ENCODE results near the gene GNAQ. TPM values are rescaled to one million over a fixed set of nuclear protein-coding genes. Genes with fewer than 3 reads are reported as not detected.

The GNAQ gene
- total RNA-seq, 1 experiment from 2014 or later: 0.51 TPM

- BruUV-seq (replicated peaks): no TSS peak
Measured at GRCh38 chr9:77798140-77798539, 233.5 kb downstream of the GNAQ start.

GRCh38 chr9:77794985-77795384 is 236.6 kb downstream of the GNAQ start:
- POLR2A ChIA-PET (ENCODE audit: unreplicated experiment): no interaction called here
- intact Hi-C loops (cut with micrococcal nuclease): loop anchor here (5.0 kb wide), 1 partner anchor 47 kb away; no protein-coding TSS in a partner anchor
- H3K27me3 ChIP-seq (ENCODE audit: low read length): no peaks in the 10 kb centered on the region
- ATAC-seq (no peak), DNase-seq (no peak)
- no peak overlapping the region for H2AFZ ChIP-seq (ENCODE audit: low read length)
- H4K20me1 ChIP-seq (ENCODE audit: low read length): no peaks in the 10 kb centered on the region
- H3K79me2 ChIP-seq (ENCODE audit: low read length): no peaks in the 10 kb centered on the region
- no peaks in the 10 kb centered on the region for H3F3A ChIP-seq (ENCODE audit: low read length, unreplicated experiment)
- peaks cover 12% of the 10 kb centered on the region for H3K4me1 ChIP-seq (ENCODE audit: insufficient read depth, low read length)
- no peak for TF ChIP-seq CTCF (conservative IDR thresholded peaks at IDR 0.05; ENCODE audit: low read depth, low read length)
- no peak overlapping the region for H3K9ac ChIP-seq (ENCODE audit: low read length)
- H3K9me3 ChIP-seq (ENCODE audit: low read length): no peaks in the 10 kb centered on the region
- no peak overlapping the region for H3K27ac ChIP-seq (ENCODE audit: low read length)
- no peaks in the 10 kb centered on the region for H3K9me2 ChIP-seq (replicated peaks; ENCODE audit: low read length)
- H3K36me3 ChIP-seq (ENCODE audit: low read depth, low read length): no peaks in the 10 kb centered on the region
- BruUV-seq (replicated peaks): no TSS peak
- no peak overlapping the region for H3K4me3 ChIP-seq (ENCODE audit: low read length)
- no peak overlapping the region for H3K4me2 ChIP-seq (ENCODE audit: low read length)
- CTCF ChIA-PET: no interaction called here

More at GRCh38 chr9:77798140-77798539, 233.5 kb downstream of the GNAQ start:
- Histone ChIP-seq H3F3A (ENCODE audit: low read length, unreplicated experiment) (no peaks in the 10 kb centered on the region), H3K9ac (ENCODE audit: low read length) (no peak overlapping the region), H2AFZ (ENCODE audit: low read length) (no peak overlapping the region), H3K27me3 (ENCODE audit: low read length) (no peaks in the 10 kb centered on the region), H4K20me1 (ENCODE audit: low read length) (no peaks in the 10 kb centered on the region), H3K4me2 (ENCODE audit: low read length) (no peak overlapping the region), H3K4me3 (ENCODE audit: low read length) (no peak overlapping the region), H3K9me3 (ENCODE audit: low read length) (no peaks in the 10 kb centered on the region), H3K36me3 (ENCODE audit: low read depth, low read length) (no peaks in the 10 kb centered on the region), H3K9me2 (replicated peaks; ENCODE audit: low read length) (no peaks in the 10 kb centered on the region), H3K4me1 (ENCODE audit: insufficient read depth, low read length) (peaks cover 12% of the 10 kb centered on the region), H3K27ac (ENCODE audit: low read length) (no peak overlapping the region), H3K79me2 (ENCODE audit: low read length) (no peaks in the 10 kb centered on the region)
- ChIA-PET POLR2A (ENCODE audit: unreplicated experiment) (interaction anchor here (0.6 kb wide), 1 partner anchor 321 kb away, joined by 5 read pairs; no protein-coding TSS in a partner anchor), CTCF (no interaction called here)
- DNase-seq (no peak), ATAC-seq (peak; percentile 48; the same call in 1 of the 2 replicates)
- intact Hi-C loops (cut with micrococcal nuclease): no loop called here
- TF ChIP-seq EZH2 (IDR thresholded peaks at IDR 0.05; ENCODE audit: low read length, unreplicated experiment) (no peak), EZH2phosphoT487 (IDR thresholded peaks at IDR 0.05; ENCODE audit: borderline replicate concordance, low read length) (no peak), CTCF (conservative IDR thresholded peaks at IDR 0.05; ENCODE audit: low read depth, low read length) (no peak)

- Histone ChIP-seq H3K27ac (ENCODE audit: low read length) (no peak overlapping the region), H3K27me3 (ENCODE audit: low read length) (no peaks in the 10 kb centered on the region), H3F3A (ENCODE audit: low read length, unreplicated experiment) (no peaks in the 10 kb centered on the region), H4K20me1 (ENCODE audit: low read length) (no peaks in the 10 kb centered on the region), H3K36me3 (ENCODE audit: low read depth, low read length) (no peaks in the 10 kb centered on the region), H3K9me2 (replicated peaks; ENCODE audit: low read length) (no peaks in the 10 kb centered on the region), H3K4me3 (ENCODE audit: low read length) (no peak overlapping the region), H3K79me2 (ENCODE audit: low read length) (no peaks in the 10 kb centered on the region), H2AFZ (ENCODE audit: low read length) (no peak overlapping the region), H3K9ac (ENCODE audit: low read length) (no peak overlapping the region), H3K4me2 (ENCODE audit: low read length) (peak overlapping the region; percentile 53; the same call in 1 of the 2 replicates), H3K4me1 (ENCODE audit: insufficient read depth, low read length) (peaks cover 12% of the 10 kb centered on the region), H3K9me3 (ENCODE audit: low read length) (no peaks in the 10 kb centered on the region)
- ATAC-seq (peak; percentile 80), DNase-seq (peak; percentile 62)
- ChIA-PET CTCF (no interaction called here), POLR2A (ENCODE audit: unreplicated experiment) (no interaction called here)
- BruUV-seq (replicated peaks): no TSS peak
- intact Hi-C loops (cut with micrococcal nuclease): loop anchor here (5.0 kb wide), 1 partner anchor 48 kb away; no protein-coding TSS in a partner anchor
- TF ChIP-seq EZH2phosphoT487 (IDR thresholded peaks at IDR 0.05; ENCODE audit: borderline replicate concordance, low read length) (no peak), EZH2 (IDR thresholded peaks at IDR 0.05; ENCODE audit: low read length, unreplicated experiment) (no peak), CTCF (conservative IDR thresholded peaks at IDR 0.05; ENCODE audit: low read depth, low read length) (no peak; the same call in 1 of the 2 replicates)
Measured at GRCh38 chr9:77793849-77794248, 237.8 kb downstream of the GNAQ start.
